Mononuclear cell (primary cell): ENCODE data around the gene IRF9. TPM values are rescaled to one million over a fixed set of nuclear protein-coding genes. Genes with fewer than 3 reads are reported as not detected.

Experiments used
- H3K27me3 ChIP-seq: 2 replicates; pipeline ENCODE4 v1.6.0; 2011; ENCODE audit warnings: low read length, control low read depth; ENCODE audit not compliant: insufficient read depth
- H3K4me1 ChIP-seq: 2 replicates; pipeline ENCODE4 v1.5.1; 2011; ENCODE audit warnings: mild to moderate bottlenecking, low read length, control low read depth; ENCODE audit not compliant: insufficient read depth
- H3K4me3 ChIP-seq: 2 replicates; pipeline ENCODE4 v1.5.1; 2011; ENCODE audit warnings: mild to moderate bottlenecking, low read length, moderate library complexity
- H3K9me3 ChIP-seq: 2 replicates; pipeline ENCODE4 v1.5.1; 2011; ENCODE audit warnings: low read depth, mild to moderate bottlenecking, control low read depth, low read length
- total RNA-seq: library from RNA; depleted of rRNA; stranded (reverse); fragments of >200 nt; gene quantifications from one replicate; pipeline ENCODE4 v1.2.3, GENCODE V29; 2012

Gene IRF9
- total RNA-seq, 1 donor, result 126 TPM

GRCh38 chr14:24186831-24187538, 25.9 kb downstream of the IRF9 start:
- H3K9me3 ChIP-seq, result no peaks in the 10 kb centered on the region
- H3K4me1 ChIP-seq, result peaks cover 27% of the 10 kb centered on the region

GRCh38 chr14:24187539-24187915, 26.5 kb downstream of the IRF9 start:
- no peaks in the 10 kb centered on the region for H3K27me3 ChIP-seq
- H3K4me1 ChIP-seq, result peaks cover 27% of the 10 kb centered on the region
- no peak overlapping the region for H3K4me3 ChIP-seq
- H3K9me3 ChIP-seq, result no peaks in the 10 kb centered on the region

More at GRCh38 chr14:24186831-24187538, 25.9 kb downstream of the IRF9 start:
- no peaks in the 10 kb centered on the region for H3K27me3 ChIP-seq
- no peak overlapping the region for H3K4me3 ChIP-seq

DNA sequence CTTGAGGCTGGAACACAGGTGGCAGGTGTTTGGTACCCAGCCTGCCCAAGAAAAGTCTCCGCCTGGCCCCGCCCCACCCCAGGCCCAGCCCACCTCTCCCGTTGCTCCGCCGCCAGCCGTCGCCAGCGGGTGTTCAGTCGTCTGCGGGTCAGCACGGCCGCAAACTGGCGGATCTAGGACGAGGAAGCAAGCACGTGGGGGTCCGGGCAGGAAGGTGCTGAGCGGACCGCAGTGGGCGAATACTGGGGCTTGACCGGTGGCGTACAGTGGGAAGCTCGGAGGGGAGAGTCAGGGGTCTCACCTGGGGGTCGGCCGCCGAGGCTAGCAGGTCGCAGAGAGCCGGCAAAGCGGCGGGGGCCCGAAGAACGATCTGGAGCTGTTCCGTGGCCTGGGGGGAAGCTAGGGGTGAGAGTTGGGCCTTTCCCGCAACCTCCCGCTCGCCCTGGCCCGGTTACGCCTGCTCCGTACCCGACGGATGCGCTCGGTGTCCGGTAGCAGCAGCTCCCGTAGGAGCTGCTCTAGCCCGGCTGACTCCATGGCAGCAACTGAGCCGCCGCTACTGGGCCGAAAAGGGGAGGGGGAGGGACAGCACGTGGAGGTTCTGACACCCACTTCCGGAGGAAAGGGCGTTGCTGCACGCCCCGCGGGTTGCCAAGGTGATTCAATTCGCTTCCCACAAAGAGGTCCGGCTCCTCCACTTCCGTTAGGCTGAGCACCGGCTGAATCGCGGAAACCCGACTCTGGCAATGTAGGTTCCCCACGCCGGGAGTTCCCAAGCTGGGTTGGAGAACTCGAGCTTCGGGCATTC, 27.4 kb downstream of the IRF9 start, which contains the start of gene IPO4:
TSS of gene IPO4 (minus strand) at position 566 of the 808 bp plus-strand sequence. CDS start at position 537, 29 bp downstream.
- H3K9me3 ChIP-seq, result no peaks in the 10 kb centered on the region
- peaks cover 27% of the 10 kb centered on the region for H3K4me1 ChIP-seq
- no peaks in the 10 kb centered on the region for H3K27me3 ChIP-seq
- peak within 1 kb of the TSS; percentile 57 for H3K4me3 ChIP-seq

- Histone ChIP-seq H3K27me3 (no peaks in the 10 kb centered on the region), H3K9me3 (no peaks in the 10 kb centered on the region), H3K4me1 (peaks cover 27% of the 10 kb centered on the region), H3K4me3 (no peak overlapping the region)
These were observed 28.0 kb downstream of the IRF9 start for GRCh38 chr14:24189059-24189375.

DNA sequence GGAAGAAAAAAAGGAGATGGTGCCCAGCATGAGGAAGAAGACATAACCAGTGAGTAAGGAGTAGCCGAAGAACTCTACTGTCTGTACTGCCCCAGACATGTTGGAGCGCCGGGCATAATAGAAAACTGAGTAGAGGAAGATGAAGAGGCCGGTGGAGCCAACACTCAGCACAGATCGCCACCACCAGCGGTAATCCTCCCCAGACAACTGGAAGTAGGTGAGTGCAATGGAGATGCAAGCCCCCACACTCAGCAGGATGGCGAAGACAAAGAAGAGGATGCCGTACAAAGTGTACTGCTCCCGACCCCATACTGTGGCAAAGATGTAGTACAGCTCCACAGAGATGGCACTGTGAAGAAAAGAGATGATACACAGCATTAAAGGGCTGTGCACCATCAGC, 28.4 kb downstream of the IRF9 start:
- Histone ChIP-seq H3K27me3 (no peaks in the 10 kb centered on the region), H3K4me1 (peaks cover 31% of the 10 kb centered on the region), H3K4me3 (no peak overlapping the region), H3K9me3 (no peaks in the 10 kb centered on the region)

DNA sequence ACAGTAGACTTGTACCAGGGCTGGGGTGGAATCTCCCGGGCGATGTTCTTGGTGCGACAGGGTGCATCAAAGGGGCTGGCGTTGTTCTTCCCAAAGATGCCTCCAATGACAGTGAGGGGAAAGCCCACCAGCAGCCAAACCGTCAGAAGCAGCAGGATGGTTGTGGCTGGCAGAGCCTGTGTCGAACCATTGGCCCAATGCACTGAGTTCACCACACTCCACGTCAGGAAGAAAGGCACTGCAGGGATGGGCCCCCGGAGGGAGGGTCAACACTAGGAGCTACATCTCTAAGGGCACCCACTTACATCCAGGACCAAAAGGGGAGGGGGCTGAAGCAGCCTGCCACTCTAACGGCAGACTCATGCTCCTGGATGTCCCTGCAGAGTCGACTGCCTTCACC, 29.4 kb downstream of the IRF9 start:
- H3K4me1 ChIP-seq, result peaks cover 37% of the 10 kb centered on the region
- no peak overlapping the region for H3K4me3 ChIP-seq
- no peaks in the 10 kb centered on the region for H3K9me3 ChIP-seq
- H3K27me3 ChIP-seq, result no peaks in the 10 kb centered on the region

GRCh38 chr14:24192933-24193332, 31.9 kb downstream of the IRF9 start:
- Histone ChIP-seq H3K4me1 (peaks cover 43% of the 10 kb centered on the region), H3K27me3 (no peaks in the 10 kb centered on the region), H3K9me3 (no peaks in the 10 kb centered on the region), H3K4me3 (no peak overlapping the region)

GRCh38 chr14:24194186-24194872, 33.3 kb downstream of the IRF9 start:
- H3K27me3 ChIP-seq, result no peaks in the 10 kb centered on the region
- H3K4me3 ChIP-seq, result no peak overlapping the region

DNA sequence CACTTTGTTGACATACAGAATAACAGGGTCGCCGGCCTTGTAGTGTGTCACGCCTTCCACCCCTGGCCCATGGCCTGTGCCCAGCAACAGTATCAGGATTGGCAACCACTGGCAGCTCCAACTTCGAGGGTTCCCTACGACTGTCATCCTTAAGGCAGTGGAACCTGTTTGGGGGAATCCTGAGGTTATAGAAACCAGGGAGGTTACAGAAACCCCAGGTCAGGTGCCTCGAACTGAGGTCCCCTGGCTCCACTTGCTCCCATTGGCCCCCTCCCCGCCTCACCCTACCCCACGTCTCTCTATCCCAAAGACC, 33.8 kb downstream of the IRF9 start:
- peak overlapping the region; percentile 67 for H3K4me3 ChIP-seq

More at GRCh38 chr14:24194186-24194872, 33.3 kb downstream of the IRF9 start:
- Histone ChIP-seq H3K4me1 (peaks cover 39% of the 10 kb centered on the region), H3K9me3 (no peaks in the 10 kb centered on the region)

GRCh38 chr14:24195186-24196070, 34.4 kb downstream of the IRF9 start, which contains the start of gene TM9SF1:
TSS of gene TM9SF1 (minus strand) at chr14:24195441. CDS start at chr14:24195019, 422 bp downstream.
- Histone ChIP-seq H3K4me1 (peaks cover 36% of the 10 kb centered on the region), H3K27me3 (no peaks in the 10 kb centered on the region), H3K9me3 (no peaks in the 10 kb centered on the region), H3K4me3 (peak within 1 kb of the TSS; percentile 67)

More for the DNA sequence above, 33.8 kb downstream of the IRF9 start:
- peaks cover 36% of the 10 kb centered on the region for H3K4me1 ChIP-seq
- no peaks in the 10 kb centered on the region for H3K9me3 ChIP-seq
- no peaks in the 10 kb centered on the region for H3K27me3 ChIP-seq

- no peaks in the 10 kb centered on the region for H3K27me3 ChIP-seq
- H3K4me3 ChIP-seq, result peak overlapping the region; percentile 67
- H3K9me3 ChIP-seq, result no peaks in the 10 kb centered on the region
- peaks cover 36% of the 10 kb centered on the region for H3K4me1 ChIP-seq
These were observed 35.3 kb downstream of the IRF9 start for GRCh38 chr14:24196071-24197055.

GRCh38 chr14:24197056-24197450, 36.0 kb downstream of the IRF9 start:
- Histone ChIP-seq H3K9me3 (no peaks in the 10 kb centered on the region), H3K4me1 (peaks cover 36% of the 10 kb centered on the region), H3K4me3 (no peak overlapping the region), H3K27me3 (no peaks in the 10 kb centered on the region)

GRCh38 chr14:24198814-24199524, 37.9 kb downstream of the IRF9 start:
- H3K27me3 ChIP-seq, result no peaks in the 10 kb centered on the region
- H3K4me3 ChIP-seq, result no peak overlapping the region
- H3K4me1 ChIP-seq, result peaks cover 36% of the 10 kb centered on the region
- H3K9me3 ChIP-seq, result no peaks in the 10 kb centered on the region
